ENCODE results near the gene THPO.

- TF ChIP-seq CTCF (IDR thresholded peaks at IDR 0.05) = no peak
- no peak for TF ChIP-seq EZH2 (IDR thresholded peaks at IDR 0.05; ENCODE audit: borderline replicate concordance, insufficient read depth, low read depth, low read length, poor library complexity, severe bottlenecking)
Measured at GRCh38 chr3:184348057-184348382, 30.0 kb downstream of the THPO start.
